Caco-2 (cell line): ENCODE data around the gene TMEM204. TPM values are rescaled to one million over a fixed set of nuclear protein-coding genes. Genes with fewer than 3 reads are reported as not detected.

Experiments used
- BruUV-seq: library from RNA; stranded (reverse); fragments of 400-500 nt; replicated peaks from 2 replicates; lab custom pipeline; 2021; lab: Mats Ljungman, UMichigan
- CTCF ChIA-PET: fragments of 300-600 bp; sonication (Branson Sonifier 250); formaldehyde crosslinking; loops from one replicate; lab custom pipeline; 2022; ENCODE audit warnings: antibody characterized with exemption; lab: Charles Lee
- POLR2A ChIA-PET: fragments of 300-600 bp; sonication (Branson Sonifier 250); formaldehyde crosslinking; loops from one replicate; lab custom pipeline; 2022; ENCODE audit warnings: antibody characterized with exemption; lab: Charles Lee
- DNase-seq, 2 experiments: peaks; one replicate each; pipeline versions ENCODE4 v3.0.0 to v3.0.0-alpha.2; 2020 to 2022
- H3K27me3 ChIP-seq: replicated peaks from 2 replicates; pipeline ENCODE4 v1.6.0; 2011; ENCODE audit warnings: low read length; ENCODE audit not compliant: control insufficient read depth, insufficient read depth
- H3K36me3 ChIP-seq: 2 replicates; pipeline ENCODE4 v1.5.1; 2011; ENCODE audit warnings: low read length; ENCODE audit not compliant: control insufficient read depth, insufficient read depth
- H3K4me1 ChIP-seq: fragments of 250-450 bp; sonication (Bioruptor Pico); 2 replicates; pipeline ENCODE4 v1.5.1; 2020; ENCODE audit warnings: mild to moderate bottlenecking
- H3K4me3 ChIP-seq: 2 replicates; pipeline ENCODE4 v1.5.1; 2011; ENCODE audit warnings: low read depth, mild to moderate bottlenecking, control low read depth, low read length
- H3K9me3 ChIP-seq: fragments of 250-450 bp; sonication (Bioruptor Pico); 2 replicates; pipeline ENCODE4 v1.5.1; 2020; ENCODE audit warnings: mild to moderate bottlenecking, moderate library complexity
- H3K27ac Mint-ChIP-seq: one replicate; pipeline ENCODE4 v1.8.0; 2022; ENCODE audit warnings: mixed read lengths; ENCODE audit not compliant: unreplicated experiment
- H3K27me3 Mint-ChIP-seq: one replicate; pipeline ENCODE4 v1.8.0; 2022; ENCODE audit warnings: mixed read lengths; ENCODE audit not compliant: insufficient read depth, unreplicated experiment
- H3K36me3 Mint-ChIP-seq: one replicate; pipeline ENCODE4 v1.8.0; 2022; ENCODE audit warnings: mild to moderate bottlenecking, mixed read lengths; ENCODE audit not compliant: insufficient read depth, unreplicated experiment
- H3K4me1 Mint-ChIP-seq: one replicate; pipeline ENCODE4 v1.8.0; 2022; ENCODE audit warnings: low read depth, mixed read lengths; ENCODE audit not compliant: unreplicated experiment
- H3K4me3 Mint-ChIP-seq: one replicate; pipeline ENCODE4 v1.8.0; 2022; ENCODE audit warnings: mild to moderate bottlenecking, moderate library complexity, mixed read lengths; ENCODE audit not compliant: unreplicated experiment
- H3K9me3 Mint-ChIP-seq: one replicate; pipeline ENCODE4 v1.8.0; 2022; ENCODE audit warnings: mixed read lengths; ENCODE audit not compliant: unreplicated experiment
- CTCF ChIP-seq, 2 experiments: fragments of 200-600 bp in 1 of 2; IDR thresholded peaks; 1 replicate in 1 of 2; 2 replicates in 1 of 2; pipeline versions ENCODE4 v1.5.1 to v1.8.0; 2011 to 2022; ENCODE audit warnings: antibody characterized with exemption in 1 of 2, control low read depth in 1 of 2, inconsistent platforms in 1 of 2, low read depth in 1 of 2, low read length in 1 of 2, mild to moderate bottlenecking in 1 of 2, moderate library complexity in 1 of 2; ENCODE audit not compliant: insufficient read depth in 1 of 2, severe bottlenecking in 1 of 2, unreplicated experiment in 1 of 2
- intact Hi-C: fragments of 100-400 bp; cut with micrococcal nuclease; formaldehyde crosslinking; loops from one replicate; pipeline ENCODE4 v1.10.0; 2022; ENCODE audit not compliant: unreplicated experiment
- total RNA-seq: library from RNA; stranded (reverse); gene quantifications from 2 replicates; pipeline ENCODE4 v1.2.3, GENCODE V29; 2022

The TMEM204 gene
- total RNA-seq, 1 experiment from 2014 or later, result not detected

DNA sequence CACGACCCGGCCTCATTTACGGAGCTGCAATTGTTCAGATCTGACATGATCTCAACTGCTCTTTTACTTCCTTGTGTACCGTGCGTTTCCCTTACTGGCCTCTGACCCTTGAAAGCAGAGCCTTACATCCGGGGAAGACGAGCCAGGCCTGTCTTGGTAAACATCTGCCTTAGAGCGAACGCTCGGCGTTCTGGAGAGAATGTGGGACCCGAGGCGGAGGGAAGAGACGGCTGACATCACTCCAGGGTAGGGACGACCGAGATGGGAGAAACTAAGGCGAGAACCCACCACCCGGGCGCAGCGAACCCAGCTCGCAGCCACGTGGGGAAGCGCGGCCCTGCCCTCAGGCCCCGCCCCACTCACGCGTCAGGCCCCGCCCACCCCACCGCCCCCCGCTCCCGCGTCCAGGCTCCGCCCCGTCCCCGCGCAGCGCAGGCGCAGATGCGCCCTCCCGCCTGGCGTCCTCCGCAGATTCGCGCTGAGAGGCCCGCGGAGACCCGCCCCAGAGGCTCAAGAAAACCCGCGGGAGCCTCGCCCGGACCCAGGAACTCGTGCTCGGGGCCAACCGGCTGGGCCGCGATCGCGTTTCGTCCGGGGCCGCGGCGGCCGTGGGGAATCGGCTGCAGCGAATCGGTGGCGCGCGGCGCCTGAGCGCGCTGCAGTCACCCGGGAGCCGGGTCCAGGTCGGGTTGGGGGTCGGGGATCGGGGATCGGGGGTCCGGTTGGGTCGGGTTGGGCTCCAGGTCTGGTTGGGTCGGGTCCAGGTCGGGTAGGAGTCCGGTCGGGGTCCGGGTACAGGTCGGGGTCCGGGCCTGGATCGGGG is 40.3 kb upstream of the TMEM204 start, which contains the start of gene TELO2:
TSS of gene TELO2 (plus strand) at position 438 of the 823 bp plus-strand sequence. CDS start 922 bp downstream, outside the sequence.
- Histone ChIP-seq H3K36me3 (peaks cover 3% of the 10 kb centered on the region), H3K27me3 (no peaks in the 10 kb centered on the region), H3K4me3 (peak within 1 kb of the TSS; percentile 59), H3K4me1 (peaks cover 5% of the 10 kb centered on the region; the same call in 1 of the 2 replicates), H3K9me3 (no peaks in the 10 kb centered on the region)
- Mint-ChIP-seq H3K9me3 (no peaks in the 10 kb centered on the region), H3K4me3 (peak within 1 kb of the TSS; percentile 96), H3K36me3 (peaks cover 21% of the 10 kb centered on the region), H3K27me3 (no peaks in the 10 kb centered on the region), H3K27ac (peak within 1 kb of the TSS; percentile 98), H3K4me1 (no peaks in the 10 kb centered on the region)
- peak; percentile 85 to 88 for DNase-seq
- ChIA-PET CTCF (interaction anchor here (0.6 kb wide), 1 partner anchor 404 kb away, joined by 3 read pairs; no protein-coding TSS in a partner anchor), POLR2A (interaction anchor here (0.5 to 1.9 kb wide), 3 partner anchors 72 to 1123 kb away, joined by 4 to 9 read pairs (median 5); partner anchors contain the start of genes MRPL28 and UQCC4)
- intact Hi-C loops, result no loop called here
- TF ChIP-seq CTCF (IDR thresholded peaks at IDR 0.05; ENCODE audit: insufficient read depth in 1 of 2, low read depth in 1 of 2, low read length in 1 of 2, severe bottlenecking in 1 of 2, unreplicated experiment in 1 of 2), result no peak
- BruUV-seq, result no TSS peak

GRCh38 chr16:1493746-1494094 is 39.7 kb upstream of the TMEM204 start:
- peak overlapping the region; percentile 98 for H3K27ac Mint-ChIP-seq

More at GRCh38 chr16:1493746-1494094, 39.7 kb upstream of the TMEM204 start:
- intact Hi-C loops, result no loop called here
- Histone ChIP-seq H3K4me1 (peaks cover 5% of the 10 kb centered on the region; the same call in 1 of the 2 replicates), H3K36me3 (peaks cover 3% of the 10 kb centered on the region), H3K9me3 (no peaks in the 10 kb centered on the region), H3K4me3 (peak overlapping the region; percentile 59), H3K27me3 (no peaks in the 10 kb centered on the region)
- ChIA-PET POLR2A (interaction anchor here (1.9 kb wide), 1 partner anchor 73 kb away, joined by 9 read pairs; the partner anchor contains the start of gene UQCC4), CTCF (interaction anchor here (0.6 kb wide), 1 partner anchor 19 kb away, joined by 3 read pairs; no protein-coding TSS in a partner anchor)
- BruUV-seq, result TSS peak; percentile 46
- no peaks in the 10 kb centered on the region for H3K27me3 Mint-ChIP-seq
- no peaks in the 10 kb centered on the region for H3K4me1 Mint-ChIP-seq
- H3K4me3 Mint-ChIP-seq, result peak overlapping the region; percentile 96
- H3K9me3 Mint-ChIP-seq, result no peaks in the 10 kb centered on the region
- no peak for DNase-seq
- TF ChIP-seq CTCF (IDR thresholded peaks at IDR 0.05; ENCODE audit: insufficient read depth in 1 of 2, low read depth in 1 of 2, low read length in 1 of 2, severe bottlenecking in 1 of 2, unreplicated experiment in 1 of 2), result no peak
- H3K36me3 Mint-ChIP-seq, result peaks cover 27% of the 10 kb centered on the region
